Measurements from ENCODE around the gene HBEGF. TPM values are rescaled to one million over a fixed set of nuclear protein-coding genes. Genes with fewer than 3 reads are reported as not detected.

HBEGF gene
- total RNA-seq, 1 donor from 2014 or later: 7.2 TPM

DNA sequence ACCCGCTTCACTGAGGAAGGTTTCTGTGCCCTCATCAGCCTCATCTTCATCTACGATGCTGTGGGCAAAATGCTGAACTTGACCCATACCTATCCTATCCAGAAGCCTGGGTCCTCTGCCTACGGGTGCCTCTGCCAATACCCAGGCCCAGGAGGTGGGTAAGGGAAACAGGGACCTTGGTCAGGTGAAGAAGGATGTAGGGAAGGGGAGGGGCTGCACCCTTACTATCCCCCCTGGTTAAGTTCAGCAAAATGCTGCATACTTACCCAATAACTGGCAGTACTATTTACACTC lies 18.0 kb upstream of the HBEGF start:
- Mint-ChIP-seq H3K27ac (no peak overlapping the region), H3K4me3 (no peak overlapping the region), H3K27me3 (ENCODE audit: low read depth) (no peaks in the 10 kb centered on the region), H3K9me3 (no peaks in the 10 kb centered on the region), H3K36me3 (no peaks in the 10 kb centered on the region), H3K4me1 (peaks cover 4% of the 10 kb centered on the region)
- TF ChIP-seq, protein P1, sequence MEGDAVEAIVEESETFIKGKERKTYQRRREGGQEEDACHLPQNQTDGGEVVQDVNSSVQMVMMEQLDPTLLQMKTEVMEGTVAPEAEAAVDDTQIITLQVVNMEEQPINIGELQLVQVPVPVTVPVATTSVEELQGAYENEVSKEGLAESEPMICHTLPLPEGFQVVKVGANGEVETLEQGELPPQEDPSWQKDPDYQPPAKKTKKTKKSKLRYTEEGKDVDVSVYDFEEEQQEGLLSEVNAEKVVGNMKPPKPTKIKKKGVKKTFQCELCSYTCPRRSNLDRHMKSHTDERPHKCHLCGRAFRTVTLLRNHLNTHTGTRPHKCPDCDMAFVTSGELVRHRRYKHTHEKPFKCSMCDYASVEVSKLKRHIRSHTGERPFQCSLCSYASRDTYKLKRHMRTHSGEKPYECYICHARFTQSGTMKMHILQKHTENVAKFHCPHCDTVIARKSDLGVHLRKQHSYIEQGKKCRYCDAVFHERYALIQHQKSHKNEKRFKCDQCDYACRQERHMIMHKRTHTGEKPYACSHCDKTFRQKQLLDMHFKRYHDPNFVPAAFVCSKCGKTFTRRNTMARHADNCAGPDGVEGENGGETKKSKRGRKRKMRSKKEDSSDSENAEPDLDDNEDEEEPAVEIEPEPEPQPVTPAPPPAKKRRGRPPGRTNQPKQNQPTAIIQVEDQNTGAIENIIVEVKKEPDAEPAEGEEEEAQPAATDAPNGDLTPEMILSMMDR (IDR thresholded peaks at IDR 0.05; ENCODE audit: unreplicated experiment): no peak
- DNase-seq (ENCODE audit: low spot score in 2 of 2, unreplicated experiment in 2 of 2): no peak

DNA sequence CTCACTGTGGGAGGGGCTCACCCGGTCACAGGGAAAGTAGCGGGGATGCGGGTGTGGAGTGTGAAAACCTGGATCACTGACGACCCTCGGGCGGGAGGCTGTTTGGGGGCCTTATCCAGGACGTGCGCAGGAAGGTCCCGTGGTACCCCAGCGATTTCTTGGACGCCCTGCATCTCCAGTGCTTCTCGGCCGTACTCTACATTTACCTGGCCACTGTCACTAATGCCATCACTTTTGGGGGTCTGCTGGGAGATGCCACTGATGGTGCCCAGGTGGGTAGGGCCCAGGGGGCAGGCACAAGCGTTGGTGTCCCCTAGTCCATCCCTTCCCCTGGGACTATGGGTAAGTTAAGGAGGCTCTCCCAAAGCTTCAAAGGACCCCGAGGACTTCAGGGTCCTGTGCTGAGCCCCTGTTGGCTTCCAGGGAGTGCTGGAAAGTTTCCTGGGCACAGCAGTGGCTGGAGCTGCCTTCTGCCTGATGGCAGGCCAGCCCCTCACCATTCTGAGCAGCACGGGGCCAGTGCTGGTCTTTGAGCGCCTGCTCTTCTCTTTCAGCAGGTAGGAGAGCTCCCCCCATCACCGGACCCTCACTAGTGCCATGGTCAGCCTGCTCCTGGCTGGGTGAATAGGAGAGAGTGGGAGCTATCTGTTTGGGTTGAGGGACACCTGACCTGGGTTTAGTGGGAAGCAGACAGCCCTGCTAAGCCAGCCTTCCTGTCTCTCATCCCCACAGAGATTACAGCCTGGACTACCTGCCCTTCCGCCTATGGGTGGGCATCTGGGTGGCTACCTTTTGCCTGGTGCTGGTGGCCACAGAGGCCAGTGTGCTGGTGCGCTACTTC lies 17.4 kb upstream of the HBEGF start:
- Mint-ChIP-seq H3K9me3 (no peaks in the 10 kb centered on the region), H3K27me3 (ENCODE audit: low read depth) (no peaks in the 10 kb centered on the region), H3K36me3 (no peaks in the 10 kb centered on the region), H3K4me1 (peaks cover 4% of the 10 kb centered on the region), H3K27ac (no peak overlapping the region), H3K4me3 (peak overlapping the region; percentile 71)
- TF ChIP-seq, protein P1 (IDR thresholded peaks at IDR 0.05; ENCODE audit: unreplicated experiment): no peak
- no peak for DNase-seq (ENCODE audit: low spot score in 2 of 2, unreplicated experiment in 2 of 2)

DNA sequence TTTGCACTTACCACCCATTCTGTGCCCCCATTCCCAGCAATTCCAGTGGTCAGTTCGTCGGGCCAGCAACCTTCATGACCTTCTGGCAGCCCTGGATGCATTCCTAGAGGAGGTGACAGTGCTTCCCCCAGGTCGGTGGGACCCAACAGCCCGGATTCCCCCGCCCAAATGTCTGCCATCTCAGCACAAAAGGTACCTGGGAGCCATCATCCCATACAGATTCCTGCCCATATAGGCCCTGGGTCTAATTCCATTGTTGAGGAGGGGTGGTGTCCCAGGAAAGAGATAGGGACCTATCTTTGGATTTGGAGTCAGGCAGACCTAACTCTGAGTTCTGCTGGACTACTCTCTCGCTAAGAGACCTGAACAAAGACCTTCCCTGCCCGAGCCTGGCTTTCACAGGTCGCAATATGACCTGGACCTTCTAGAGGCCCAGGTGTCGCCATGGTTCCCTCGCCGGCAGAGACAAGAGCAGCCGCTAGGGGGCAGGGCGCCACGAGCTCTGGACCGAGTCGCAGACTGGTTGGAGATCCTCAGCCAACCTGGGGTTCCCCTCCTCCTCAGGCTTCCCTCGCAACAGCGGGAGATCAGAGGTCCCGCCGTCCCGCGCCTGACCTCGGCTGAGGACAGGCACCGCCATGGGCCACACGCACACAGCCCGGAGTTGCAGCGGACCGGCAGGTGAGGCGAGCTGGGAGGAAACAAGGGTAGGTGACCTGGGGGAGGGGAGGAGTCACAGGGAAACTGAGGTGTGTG lies 16.6 kb upstream of the HBEGF start:
- peak overlapping the region; percentile 71 for H3K4me3 Mint-ChIP-seq
- no peak overlapping the region for H3K27ac Mint-ChIP-seq
- H3K9me3 Mint-ChIP-seq: no peaks in the 10 kb centered on the region
- TF ChIP-seq, protein P1 (IDR thresholded peaks at IDR 0.05; ENCODE audit: unreplicated experiment): peak; percentile 95
- peak; percentile 60 to 89 for DNase-seq (ENCODE audit: low spot score in 2 of 2, unreplicated experiment in 2 of 2)
- peaks cover 10% of the 10 kb centered on the region for H3K4me1 Mint-ChIP-seq
- no peaks in the 10 kb centered on the region for H3K27me3 Mint-ChIP-seq (ENCODE audit: low read depth)
- no peaks in the 10 kb centered on the region for H3K36me3 Mint-ChIP-seq

DNA sequence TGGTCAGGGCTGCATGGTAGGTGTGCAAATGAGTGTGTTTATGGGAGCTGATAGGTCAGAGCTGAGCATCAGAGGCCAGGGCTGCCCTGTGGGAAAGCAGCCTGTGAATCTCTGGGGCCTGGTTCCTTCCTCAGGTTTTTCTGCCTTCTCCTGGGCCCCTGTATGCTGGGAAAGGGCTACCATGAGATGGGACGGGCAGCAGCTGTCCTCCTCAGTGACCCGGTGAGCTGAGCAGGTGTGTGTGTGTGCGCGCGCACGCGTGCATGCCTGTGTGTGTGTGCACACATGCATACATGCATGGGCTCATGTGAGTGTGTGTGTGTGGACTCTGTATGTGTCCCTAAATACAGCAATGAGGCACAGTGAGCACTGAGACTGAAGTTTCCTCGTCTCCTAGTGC lies 15.9 kb upstream of the HBEGF start:
- H3K9me3 Mint-ChIP-seq: no peaks in the 10 kb centered on the region
- H3K4me1 Mint-ChIP-seq: peaks cover 16% of the 10 kb centered on the region
- no peak overlapping the region for H3K27ac Mint-ChIP-seq
- H3K27me3 Mint-ChIP-seq (ENCODE audit: low read depth): no peaks in the 10 kb centered on the region
- DNase-seq (ENCODE audit: low spot score in 2 of 2, unreplicated experiment in 2 of 2): no peak
- no peaks in the 10 kb centered on the region for H3K36me3 Mint-ChIP-seq
- H3K4me3 Mint-ChIP-seq: no peak overlapping the region
- TF ChIP-seq, protein P1 (IDR thresholded peaks at IDR 0.05; ENCODE audit: unreplicated experiment): no peak

DNA sequence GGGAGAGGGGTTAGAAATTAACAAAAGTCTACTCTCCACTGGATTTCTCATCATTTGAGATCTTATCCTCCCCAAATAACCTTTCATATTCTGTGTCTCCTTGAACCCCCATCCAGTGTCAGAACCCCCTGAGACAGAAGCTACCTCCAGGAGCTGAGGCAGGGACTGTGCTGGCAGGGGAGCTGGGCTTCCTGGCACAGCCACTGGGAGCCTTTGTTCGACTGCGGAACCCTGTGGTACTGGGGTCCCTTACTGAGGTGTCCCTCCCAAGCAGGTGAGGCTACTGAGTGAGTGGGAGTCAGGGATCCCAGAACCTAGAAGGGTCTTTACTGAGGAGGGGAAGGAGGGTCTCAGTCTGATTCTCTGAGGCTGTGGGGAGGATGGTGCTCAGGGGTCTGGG lies 15.5 kb upstream of the HBEGF start:
- Mint-ChIP-seq H3K9me3 (no peaks in the 10 kb centered on the region), H3K27me3 (ENCODE audit: low read depth) (no peaks in the 10 kb centered on the region), H3K27ac (no peak overlapping the region), H3K4me3 (no peak overlapping the region), H3K36me3 (no peaks in the 10 kb centered on the region), H3K4me1 (peaks cover 16% of the 10 kb centered on the region)
- no peak for DNase-seq (ENCODE audit: low spot score in 2 of 2, unreplicated experiment in 2 of 2)
- TF ChIP-seq, protein P1 (IDR thresholded peaks at IDR 0.05; ENCODE audit: unreplicated experiment): no peak
